ENCODE data around the gene CMSS1.

GRCh38 chr3:100006570-100007271, 189.1 kb downstream of the CMSS1 start:
- TF ChIP-seq CTCF (IDR thresholded peaks at IDR 0.05 in 2 of 3, conservative IDR thresholded peaks at IDR 0.05 in 1 of 3; ENCODE audit: borderline replicate concordance in 1 of 3, insufficient read depth in 1 of 3, low read depth in 2 of 3, low read length in 2 of 3) (0 out of 6 replicates have a peak, but pooled peaks of 1 of the 3 experiments have one; percentile 5), CEBPB (IDR thresholded peaks at IDR 0.05; ENCODE audit: low read depth) (no peak), EZH2 (IDR thresholded peaks at IDR 0.05) (no peak), ZBTB33 (IDR thresholded peaks at IDR 0.05; ENCODE audit: extremely low read depth, insufficient replicate concordance, low read length) (no peak), RAD21 (IDR thresholded peaks at IDR 0.05; ENCODE audit: low read depth) (0 out of 2 replicates have a peak, but pooled peaks have one; percentile 10), YY1 (IDR thresholded peaks at IDR 0.05; ENCODE audit: extremely low read depth, insufficient replicate concordance, low read depth, low read length) (no peak), POLR2A (IDR thresholded peaks at IDR 0.05; ENCODE audit: borderline replicate concordance, extremely low read depth, insufficient read depth, insufficient read length) (no peak), SIN3A (IDR thresholded peaks at IDR 0.05; ENCODE audit: low read depth) (no peak), TCF7L2 (IDR thresholded peaks at IDR 0.05; ENCODE audit: borderline replicate concordance, extremely low read depth, insufficient read depth, insufficient read length) (no peak), REST (IDR thresholded peaks at IDR 0.05; ENCODE audit: low read depth) (no peak), JUND (IDR thresholded peaks at IDR 0.05) (no peak)
